ENCODE data around the gene STRIP1.

STRIP1 gene

GRCh38 chr1:110048240-110048639 lies 13.8 kb downstream of the STRIP1 start:
- no peak for ATAC-seq
- TF ChIP-seq ZFP30 (CRISPR knock-in tag; IDR thresholded peaks at IDR 0.05) (no peak), PATZ1 (CRISPR knock-in tag; IDR thresholded peaks at IDR 0.05; ENCODE audit: borderline replicate concordance) (no peak), TCF4 (CRISPR knock-in tag; IDR thresholded peaks at IDR 0.05; ENCODE audit: borderline replicate concordance) (no peak), GLIS3 (CRISPR knock-in tag; IDR thresholded peaks at IDR 0.05) (no peak), RARB (CRISPR knock-in tag; IDR thresholded peaks at IDR 0.05) (no peak), ZFP3 (CRISPR knock-in tag; IDR thresholded peaks at IDR 0.05) (no peak), BACH2 (CRISPR knock-in tag; IDR thresholded peaks at IDR 0.05; ENCODE audit: borderline replicate concordance) (no peak), TSHZ2 (CRISPR knock-in tag; IDR thresholded peaks at IDR 0.05) (no peak), TOX (CRISPR knock-in tag; IDR thresholded peaks at IDR 0.05; ENCODE audit: borderline replicate concordance) (no peak), PPARA (CRISPR knock-in tag; IDR thresholded peaks at IDR 0.05; ENCODE audit: borderline replicate concordance) (no peak), OSR1 (CRISPR knock-in tag; IDR thresholded peaks at IDR 0.05) (no peak), SNAI2 (CRISPR knock-in tag; IDR thresholded peaks at IDR 0.05) (no peak), ZC3H10 (CRISPR knock-in tag; IDR thresholded peaks at IDR 0.05) (no peak), ZNF8 (CRISPR knock-in tag; IDR thresholded peaks at IDR 0.05) (no peak), ZNF70 (CRISPR knock-in tag; IDR thresholded peaks at IDR 0.05) (no peak), ARNTL (CRISPR knock-in tag; IDR thresholded peaks at IDR 0.05; ENCODE audit: borderline replicate concordance, low read depth) (no peak), CREB5 (CRISPR knock-in tag; IDR thresholded peaks at IDR 0.05; ENCODE audit: low read depth) (no peak)

- TF ChIP-seq TOX (CRISPR knock-in tag; IDR thresholded peaks at IDR 0.05; ENCODE audit: borderline replicate concordance) (no peak), TSHZ2 (CRISPR knock-in tag; IDR thresholded peaks at IDR 0.05) (no peak), BACH2 (CRISPR knock-in tag; IDR thresholded peaks at IDR 0.05; ENCODE audit: borderline replicate concordance) (no peak), ZFP30 (CRISPR knock-in tag; IDR thresholded peaks at IDR 0.05) (no peak)
- no peak for ATAC-seq
Observed at GRCh38 chr1:110048923-110049601, 14.6 kb downstream of the STRIP1 start.

- ATAC-seq: no peak; the same call in 2 of the 3 replicates
- TF ChIP-seq CSDC2 (CRISPR knock-in tag; IDR thresholded peaks at IDR 0.05) (no peak), CREB5 (CRISPR knock-in tag; IDR thresholded peaks at IDR 0.05; ENCODE audit: low read depth) (no peak), BACH2 (CRISPR knock-in tag; IDR thresholded peaks at IDR 0.05; ENCODE audit: borderline replicate concordance) (no peak), ZFP3 (CRISPR knock-in tag; IDR thresholded peaks at IDR 0.05) (no peak), TOX (CRISPR knock-in tag; IDR thresholded peaks at IDR 0.05; ENCODE audit: borderline replicate concordance) (no peak), ZNF70 (CRISPR knock-in tag; IDR thresholded peaks at IDR 0.05) (no peak), ZFP30 (CRISPR knock-in tag; IDR thresholded peaks at IDR 0.05) (no peak), ZC3H10 (CRISPR knock-in tag; IDR thresholded peaks at IDR 0.05) (no peak), ESRRG (CRISPR knock-in tag; IDR thresholded peaks at IDR 0.05) (no peak), TSHZ2 (CRISPR knock-in tag; IDR thresholded peaks at IDR 0.05) (no peak), ZNF8 (CRISPR knock-in tag; IDR thresholded peaks at IDR 0.05) (no peak), PATZ1 (CRISPR knock-in tag; IDR thresholded peaks at IDR 0.05; ENCODE audit: borderline replicate concordance) (no peak)
Observed at GRCh38 chr1:110049801-110050601, 15.6 kb downstream of the STRIP1 start.
